ENCODE data around the gene JAK1.

JAK1 gene

DNA sequence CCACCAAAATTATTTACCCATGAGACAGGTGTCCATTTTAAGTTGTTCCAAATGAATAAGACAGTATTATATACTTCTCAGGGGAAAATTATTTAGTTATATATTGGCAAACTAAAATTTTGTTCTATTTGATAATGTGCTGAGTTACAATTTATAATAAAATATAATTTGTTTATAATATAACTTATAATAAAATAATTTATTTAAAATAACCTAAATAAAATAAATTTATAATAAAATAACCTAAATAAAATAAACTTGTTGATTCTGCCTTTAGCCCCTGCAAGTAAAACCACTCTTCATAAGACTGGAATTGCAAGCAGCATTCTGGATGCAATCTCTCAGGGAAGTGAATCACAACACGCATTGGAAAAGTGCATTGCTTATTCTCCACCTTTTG, 151.9 kb downstream of the JAK1 start:
- TF ChIP-seq, protein P1, sequence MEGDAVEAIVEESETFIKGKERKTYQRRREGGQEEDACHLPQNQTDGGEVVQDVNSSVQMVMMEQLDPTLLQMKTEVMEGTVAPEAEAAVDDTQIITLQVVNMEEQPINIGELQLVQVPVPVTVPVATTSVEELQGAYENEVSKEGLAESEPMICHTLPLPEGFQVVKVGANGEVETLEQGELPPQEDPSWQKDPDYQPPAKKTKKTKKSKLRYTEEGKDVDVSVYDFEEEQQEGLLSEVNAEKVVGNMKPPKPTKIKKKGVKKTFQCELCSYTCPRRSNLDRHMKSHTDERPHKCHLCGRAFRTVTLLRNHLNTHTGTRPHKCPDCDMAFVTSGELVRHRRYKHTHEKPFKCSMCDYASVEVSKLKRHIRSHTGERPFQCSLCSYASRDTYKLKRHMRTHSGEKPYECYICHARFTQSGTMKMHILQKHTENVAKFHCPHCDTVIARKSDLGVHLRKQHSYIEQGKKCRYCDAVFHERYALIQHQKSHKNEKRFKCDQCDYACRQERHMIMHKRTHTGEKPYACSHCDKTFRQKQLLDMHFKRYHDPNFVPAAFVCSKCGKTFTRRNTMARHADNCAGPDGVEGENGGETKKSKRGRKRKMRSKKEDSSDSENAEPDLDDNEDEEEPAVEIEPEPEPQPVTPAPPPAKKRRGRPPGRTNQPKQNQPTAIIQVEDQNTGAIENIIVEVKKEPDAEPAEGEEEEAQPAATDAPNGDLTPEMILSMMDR (IDR thresholded peaks at IDR 0.05; ENCODE audit: extremely low read depth, missing control alignments), result no peak
- DNase-seq (ENCODE audit: low spot score), result no peak

DNA sequence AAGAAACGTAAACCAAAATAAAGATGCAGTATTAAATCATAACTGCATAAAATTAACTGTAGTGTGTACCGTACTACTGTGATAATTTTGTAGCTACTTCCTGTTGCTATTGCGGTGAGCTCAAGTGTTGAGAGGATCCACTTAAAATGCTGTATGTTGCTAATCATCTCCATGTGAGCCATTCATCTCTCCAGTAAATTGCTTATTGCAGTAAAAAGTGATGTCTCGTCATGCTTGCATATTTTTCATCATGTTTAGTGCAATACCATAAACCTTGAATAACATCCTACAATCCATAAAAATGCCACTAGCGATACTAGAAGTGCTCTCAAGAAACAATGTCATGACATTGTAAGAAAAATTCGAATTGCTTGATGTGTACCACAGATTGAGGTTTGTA, 155.2 kb downstream of the JAK1 start:
- TF ChIP-seq, protein P1 (IDR thresholded peaks at IDR 0.05; ENCODE audit: extremely low read depth, missing control alignments), result no peak
- DNase-seq (ENCODE audit: low spot score), result no peak

DNA sequence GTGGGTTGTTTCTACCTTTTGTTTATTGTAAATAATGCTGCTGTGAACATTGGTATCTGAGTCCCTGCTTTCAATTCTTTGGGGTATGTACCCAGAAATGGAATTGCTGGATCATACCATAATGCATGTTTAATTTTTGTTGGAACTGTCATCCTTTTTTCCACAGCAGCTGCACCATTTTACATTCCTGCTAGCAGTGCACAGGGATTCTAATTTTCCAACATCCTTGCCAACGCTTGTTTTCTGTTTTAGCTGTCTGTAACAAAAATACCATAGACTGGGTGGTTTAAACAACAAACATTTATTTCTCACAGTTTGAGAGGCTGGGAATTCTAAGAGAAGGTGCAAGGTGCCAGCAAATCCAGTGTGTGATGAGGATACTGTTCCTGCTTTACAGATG, 156.3 kb downstream of the JAK1 start:
- DNase-seq (ENCODE audit: low spot score), result no peak
- TF ChIP-seq, protein P1 (IDR thresholded peaks at IDR 0.05; ENCODE audit: extremely low read depth, missing control alignments), result no peak

DNA sequence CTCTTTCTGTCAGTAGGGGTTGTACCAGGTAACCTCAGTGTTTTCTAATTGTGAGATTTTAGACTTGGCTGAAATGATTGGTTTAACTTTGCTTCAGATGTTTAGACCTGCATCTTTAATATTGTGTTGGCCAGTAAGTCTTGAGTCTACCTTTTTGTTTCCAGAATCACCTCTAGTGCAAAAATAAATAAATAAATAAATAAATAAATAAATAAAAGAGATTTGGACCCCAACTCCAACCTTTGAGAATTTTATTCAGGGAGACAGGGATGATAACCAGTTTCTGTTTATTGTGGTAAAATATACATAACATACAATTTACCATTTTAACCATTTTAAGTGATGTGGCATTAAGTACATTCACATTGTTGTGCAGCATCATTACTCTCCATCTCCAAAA, 157.0 kb downstream of the JAK1 start:
- TF ChIP-seq, protein P1 (IDR thresholded peaks at IDR 0.05; ENCODE audit: extremely low read depth, missing control alignments), result no peak
- no peak for DNase-seq (ENCODE audit: low spot score)

DNA sequence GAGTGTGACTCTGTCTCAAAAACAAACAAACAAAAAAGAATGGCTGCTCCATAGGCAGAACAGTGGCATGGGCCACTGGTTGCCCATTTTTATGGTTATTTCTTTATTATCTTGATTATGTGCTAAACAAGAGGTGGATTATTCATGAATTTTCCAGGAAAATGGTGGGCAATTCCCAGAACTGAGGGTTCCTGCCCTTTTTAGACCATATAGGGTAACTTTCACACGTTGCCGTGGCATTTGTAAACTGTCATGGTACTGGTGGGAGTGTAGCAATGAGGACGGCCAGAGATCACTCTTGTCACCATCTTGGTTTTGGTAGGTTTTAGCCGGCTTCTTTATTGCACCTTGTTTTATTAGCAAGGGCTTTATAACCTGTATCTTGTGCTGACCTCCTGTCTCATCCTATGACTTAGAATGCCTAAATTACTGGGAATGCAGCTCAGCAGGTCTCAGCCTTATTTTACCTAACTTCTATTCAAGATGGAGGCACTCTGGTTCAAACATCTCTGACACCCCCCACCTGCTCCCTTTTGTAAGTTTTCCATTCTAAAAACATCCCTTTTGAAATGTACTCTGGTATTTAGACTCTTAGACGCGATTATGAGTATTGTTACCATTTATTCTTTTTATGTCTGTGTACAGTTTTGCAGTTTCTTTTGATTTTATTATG, 164.4 kb downstream of the JAK1 start:
- TF ChIP-seq, protein P1 (IDR thresholded peaks at IDR 0.05; ENCODE audit: extremely low read depth, missing control alignments), result no peak
- DNase-seq (ENCODE audit: low spot score), result no peak

DNA sequence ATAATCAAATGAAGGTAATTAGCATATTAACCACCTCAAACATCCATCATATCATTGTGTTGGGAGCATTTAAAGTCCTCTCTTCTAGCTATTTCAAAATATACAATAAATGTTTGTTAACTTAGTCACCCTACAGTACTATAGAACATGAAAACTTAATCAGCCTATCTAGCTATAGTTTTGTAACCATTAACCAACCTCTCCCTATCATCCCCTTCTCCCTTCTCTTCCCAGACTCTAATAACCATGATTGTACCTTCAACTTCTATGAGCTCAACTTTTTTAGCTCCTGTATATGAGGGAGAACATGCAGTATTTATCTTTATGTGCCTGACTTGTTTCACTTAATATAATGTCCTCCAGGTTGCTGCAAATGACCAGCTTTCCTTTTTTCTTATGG, 167.5 kb downstream of the JAK1 start:
- no peak for DNase-seq (ENCODE audit: low spot score)
- TF ChIP-seq, protein P1 (IDR thresholded peaks at IDR 0.05; ENCODE audit: extremely low read depth, missing control alignments), result no peak

DNA sequence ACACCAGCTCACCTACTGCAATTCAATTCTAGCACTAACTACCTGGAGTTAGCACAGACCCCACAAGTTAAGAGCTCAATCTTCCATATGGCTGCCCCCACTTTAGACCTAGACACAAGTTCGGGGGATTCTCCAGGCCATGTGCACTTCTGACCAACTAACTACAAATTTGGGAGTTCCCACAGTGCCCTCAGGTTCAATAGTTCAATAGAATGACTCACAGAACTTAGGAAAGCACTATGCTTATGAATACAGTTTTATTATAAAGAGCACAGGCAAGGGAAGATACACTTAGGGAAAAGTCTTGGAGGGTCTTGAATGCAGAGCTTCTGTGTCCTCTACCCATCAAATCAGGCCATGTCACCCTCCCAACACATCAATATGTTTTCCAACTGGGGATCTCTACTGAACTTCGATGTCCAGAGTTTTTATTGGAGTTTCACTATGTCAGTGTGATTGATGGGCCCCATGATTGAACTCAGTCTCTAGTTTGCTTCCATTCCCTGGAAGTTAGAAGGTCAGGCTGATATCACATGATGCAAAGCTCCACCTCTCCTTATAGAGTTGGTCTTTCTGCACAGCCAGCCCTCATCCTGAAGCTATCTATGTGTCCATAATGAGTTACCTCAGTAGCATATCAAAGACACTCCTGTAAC, 175.4 kb downstream of the JAK1 start:
- no peak for DNase-seq (ENCODE audit: low spot score)
- TF ChIP-seq, protein P1 (IDR thresholded peaks at IDR 0.05; ENCODE audit: extremely low read depth, missing control alignments), result no peak
